OCI-LY1 (cell line): ENCODE results near the gene BABAM2.

Experiments
- CTCF ChIP-seq: fragments of 200-600 bp; sonication (generic), shearing (Covaris generic); IDR thresholded peaks from 2 replicates; pipeline ENCODE4 v1.5.1; 2017; ENCODE audit warnings: mild to moderate bottlenecking, antibody characterized with exemption, low read length, moderate library complexity, mixed read lengths
- EZH2 ChIP-seq: fragments of 200-600 bp; sonication (generic), shearing (Covaris generic); IDR thresholded peaks from 2 replicates; pipeline ENCODE4 v1.8.0; 2017; ENCODE audit warnings: borderline replicate concordance, mixed run types, mild to moderate bottlenecking, antibody characterized with exemption, low read length, moderate library complexity, mixed read lengths

DNA sequence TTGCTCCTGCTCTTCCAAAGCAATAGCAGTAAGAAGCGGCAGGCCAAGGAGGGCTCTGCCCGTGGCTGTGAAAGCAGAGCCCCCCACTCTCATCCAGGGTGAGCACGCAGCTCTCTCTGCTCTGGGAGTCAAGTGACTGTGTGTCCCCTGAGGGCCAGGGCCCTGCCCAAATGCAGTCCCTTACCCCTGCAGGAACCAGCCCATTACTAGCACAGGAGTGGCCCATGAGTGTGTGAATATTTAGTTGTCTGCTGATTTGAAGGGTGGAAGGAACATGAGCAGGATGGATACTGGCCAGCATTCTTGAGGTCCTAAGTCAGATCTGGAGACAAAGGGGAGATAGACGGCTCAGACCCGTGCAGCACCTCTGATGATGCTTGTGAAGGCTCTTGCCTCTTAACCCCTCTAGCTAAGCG, 432.5 kb downstream of the BABAM2 start:
- no peak for TF ChIP-seq CTCF
- no peak for TF ChIP-seq EZH2
